Upper lobe of right lung (tissue), 1 donor: Measurements from ENCODE around the gene PTPRC. TPM values are rescaled to one million over a fixed set of nuclear protein-coding genes. Genes with fewer than 3 reads are reported as not detected.
A peak's percentile ranks its signal among the peaks of the same experiment; 100 is the strongest.

Experiments
- ATAC-seq: fragments of 200-7000 bp; cut with Tn5 transposase; one replicate; pipeline ENCODE4 v1.9.1; 2020; ENCODE audit warnings: mild to moderate bottlenecking, moderate library complexity
- DNase-seq: peaks from one replicate; pipeline ENCODE4 v3.0.0-alpha.2; 2020
- H3K27ac ChIP-seq: fragments of 200-600 bp; one replicate; pipeline ENCODE4 v1.8.0; 2022
- H3K27me3 ChIP-seq: fragments of 200-600 bp; one replicate; pipeline ENCODE4 v1.8.0; 2022; ENCODE audit warnings: mild to moderate bottlenecking
- H3K36me3 ChIP-seq: fragments of 200-600 bp; one replicate; pipeline ENCODE4 v1.8.0; 2022
- H3K4me1 ChIP-seq: fragments of 200-600 bp; one replicate; pipeline ENCODE4 v1.8.0; 2022
- H3K4me3 ChIP-seq: fragments of 200-600 bp; one replicate; pipeline ENCODE4 v1.8.0; 2022; ENCODE audit warnings: mild to moderate bottlenecking
- H3K9me3 ChIP-seq: fragments of 200-600 bp; one replicate; pipeline ENCODE4 v1.8.0; 2022
- intact Hi-C: fragments of 100-400 bp; cut with DNase I; formaldehyde crosslinking; loops from one replicate; pipeline ENCODE4 v1.11.0; 2022
- total RNA-seq: library from RNA; stranded (reverse); fragmentation: NEBNext Ultra II Directional; extraction: Animal tissue kit (Norgen Biotek cat#: 25700); gene quantifications from one replicate; pipeline ENCODE4 v1.2.1, GENCODE V29; 2021
- TF ChIP-seq, protein P1 (sequence below): fragments of 200-600 bp; IDR thresholded peaks from one replicate; pipeline ENCODE4 v1.8.0; 2022; ENCODE audit warnings: antibody characterized with exemption
- donor health status: DM: no; HTN: yes; CAD: no; lungs with severe emphysema.

PTPRC gene
- total RNA-seq, 1 donor from 2014 or later, result 127 TPM

DNA sequence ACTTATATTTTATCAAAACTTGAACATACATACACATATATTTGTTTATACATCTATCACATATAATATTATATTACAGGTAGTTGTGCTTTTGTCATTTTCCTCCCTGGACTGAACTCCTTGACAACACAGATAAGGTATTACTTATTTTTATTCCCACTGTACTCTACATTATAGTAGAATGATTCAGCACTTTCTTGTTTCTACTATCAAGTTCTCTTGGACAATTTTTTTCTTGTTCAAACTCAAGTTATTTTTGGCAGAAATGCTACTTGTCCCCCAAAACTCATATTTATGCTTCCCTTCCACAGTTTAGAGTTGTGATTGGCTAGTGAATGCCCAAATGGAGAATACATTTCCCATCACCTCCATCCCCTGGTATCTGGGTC lies 10.8 kb upstream of the PTPRC start:
- Histone ChIP-seq H3K9me3 (no peaks in the 10 kb centered on the region), H3K27ac (no peak overlapping the region), H3K4me1 (no peaks in the 10 kb centered on the region), H3K27me3 (no peaks in the 10 kb centered on the region), H3K36me3 (no peaks in the 10 kb centered on the region), H3K4me3 (no peak overlapping the region)
- TF ChIP-seq, protein P1, sequence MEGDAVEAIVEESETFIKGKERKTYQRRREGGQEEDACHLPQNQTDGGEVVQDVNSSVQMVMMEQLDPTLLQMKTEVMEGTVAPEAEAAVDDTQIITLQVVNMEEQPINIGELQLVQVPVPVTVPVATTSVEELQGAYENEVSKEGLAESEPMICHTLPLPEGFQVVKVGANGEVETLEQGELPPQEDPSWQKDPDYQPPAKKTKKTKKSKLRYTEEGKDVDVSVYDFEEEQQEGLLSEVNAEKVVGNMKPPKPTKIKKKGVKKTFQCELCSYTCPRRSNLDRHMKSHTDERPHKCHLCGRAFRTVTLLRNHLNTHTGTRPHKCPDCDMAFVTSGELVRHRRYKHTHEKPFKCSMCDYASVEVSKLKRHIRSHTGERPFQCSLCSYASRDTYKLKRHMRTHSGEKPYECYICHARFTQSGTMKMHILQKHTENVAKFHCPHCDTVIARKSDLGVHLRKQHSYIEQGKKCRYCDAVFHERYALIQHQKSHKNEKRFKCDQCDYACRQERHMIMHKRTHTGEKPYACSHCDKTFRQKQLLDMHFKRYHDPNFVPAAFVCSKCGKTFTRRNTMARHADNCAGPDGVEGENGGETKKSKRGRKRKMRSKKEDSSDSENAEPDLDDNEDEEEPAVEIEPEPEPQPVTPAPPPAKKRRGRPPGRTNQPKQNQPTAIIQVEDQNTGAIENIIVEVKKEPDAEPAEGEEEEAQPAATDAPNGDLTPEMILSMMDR, result no peak
- ATAC-seq (no peak), DNase-seq (no peak)
- intact Hi-C loops, result no loop called here

DNA sequence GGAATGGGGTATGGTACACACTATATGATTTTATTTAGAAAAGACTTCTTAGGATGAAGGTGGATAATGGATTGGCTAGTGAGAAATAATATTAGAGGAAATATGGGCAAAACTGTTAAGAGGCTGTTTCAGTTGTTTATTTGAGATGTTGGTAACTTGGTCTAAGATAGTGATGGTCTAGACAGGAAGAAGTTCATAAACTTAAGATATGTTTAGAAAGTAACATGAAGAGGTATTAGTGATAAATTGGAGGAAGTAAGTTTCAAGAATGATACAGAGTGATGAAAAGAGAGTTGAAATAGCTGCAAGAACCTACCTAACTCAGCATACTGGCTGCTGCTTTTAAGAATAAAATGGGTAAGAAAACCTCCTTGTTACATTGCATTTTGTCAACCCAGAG lies 9.2 kb upstream of the PTPRC start:
- Histone ChIP-seq H3K36me3 (no peaks in the 10 kb centered on the region), H3K27ac (no peak overlapping the region), H3K4me1 (no peaks in the 10 kb centered on the region), H3K27me3 (no peaks in the 10 kb centered on the region), H3K4me3 (no peak overlapping the region), H3K9me3 (no peaks in the 10 kb centered on the region)
- intact Hi-C loops, result no loop called here
- no peak for ATAC-seq
- TF ChIP-seq, protein P1, result no peak
- no peak for DNase-seq

DNA sequence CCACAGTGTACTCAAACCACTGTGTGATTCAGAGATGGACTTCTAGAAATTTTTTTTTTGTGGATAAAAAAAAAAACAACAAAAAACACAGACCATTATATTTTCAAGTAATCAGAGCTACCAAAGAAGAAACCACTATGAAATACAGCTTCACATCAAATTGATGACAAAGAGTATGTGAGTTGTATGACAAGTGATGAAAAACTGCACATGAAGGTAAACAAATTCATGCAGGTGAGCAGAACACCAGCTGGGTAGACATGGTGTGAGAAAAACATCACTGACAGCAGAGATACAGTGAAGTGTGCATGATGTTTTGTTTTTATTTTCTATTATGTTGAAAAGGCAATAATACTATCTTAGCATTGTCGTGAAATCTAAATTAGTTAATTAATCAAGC lies 8.0 kb upstream of the PTPRC start:
- H3K36me3 ChIP-seq, result no peaks in the 10 kb centered on the region
- no peaks in the 10 kb centered on the region for H3K27me3 ChIP-seq
- DNase-seq (no peak), ATAC-seq (no peak)
- no peaks in the 10 kb centered on the region for H3K4me1 ChIP-seq
- H3K4me3 ChIP-seq, result no peak overlapping the region
- intact Hi-C loops, result no loop called here
- TF ChIP-seq, protein P1, result no peak
- H3K27ac ChIP-seq, result no peak overlapping the region
- no peaks in the 10 kb centered on the region for H3K9me3 ChIP-seq

DNA sequence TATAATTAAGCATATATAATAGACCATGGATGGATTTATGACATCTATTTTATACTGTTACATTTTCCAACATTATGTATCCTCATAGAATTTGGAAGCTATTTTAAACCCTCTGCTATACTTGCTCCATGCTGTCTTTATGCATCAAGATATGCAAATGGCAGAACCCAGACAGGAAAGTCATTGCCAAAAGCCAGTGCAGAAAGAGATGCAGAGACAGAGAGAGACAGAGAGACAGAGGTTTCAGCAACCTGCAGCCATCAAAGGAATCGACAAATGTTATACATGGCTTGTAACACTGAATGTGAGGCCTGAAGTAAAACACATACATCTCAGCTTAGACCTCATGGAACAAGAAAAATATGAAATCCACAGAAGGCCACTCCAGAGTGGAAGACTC lies 7.5 kb upstream of the PTPRC start:
- TF ChIP-seq, protein P1, result no peak
- H3K9me3 ChIP-seq, result no peaks in the 10 kb centered on the region
- no peak overlapping the region for H3K4me3 ChIP-seq
- intact Hi-C loops, result no loop called here
- H3K36me3 ChIP-seq, result no peaks in the 10 kb centered on the region
- no peak for DNase-seq
- H3K4me1 ChIP-seq, result no peaks in the 10 kb centered on the region
- ATAC-seq, result no peak
- H3K27me3 ChIP-seq, result no peaks in the 10 kb centered on the region
- no peak overlapping the region for H3K27ac ChIP-seq

DNA sequence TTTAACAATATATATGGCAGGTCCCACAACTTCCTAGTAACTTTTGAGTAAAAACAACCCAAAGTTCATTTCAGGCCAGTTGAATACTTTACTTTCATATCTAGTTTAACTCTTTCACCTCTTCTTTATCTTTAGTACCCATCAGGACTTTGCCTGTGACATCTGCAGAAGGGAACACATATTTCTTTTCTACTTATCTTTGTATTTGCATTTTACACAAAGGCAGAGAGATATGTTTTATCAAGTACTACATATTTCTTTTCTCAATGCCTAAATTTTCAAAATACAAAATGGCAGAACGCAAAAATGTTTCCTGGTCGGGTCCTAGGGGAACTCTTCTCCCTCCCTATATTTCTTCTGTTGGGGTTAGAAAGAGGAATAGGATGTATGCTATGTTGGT lies 6.8 kb upstream of the PTPRC start:
- H3K27ac ChIP-seq, result no peak overlapping the region
- no peaks in the 10 kb centered on the region for H3K4me1 ChIP-seq

DNA sequence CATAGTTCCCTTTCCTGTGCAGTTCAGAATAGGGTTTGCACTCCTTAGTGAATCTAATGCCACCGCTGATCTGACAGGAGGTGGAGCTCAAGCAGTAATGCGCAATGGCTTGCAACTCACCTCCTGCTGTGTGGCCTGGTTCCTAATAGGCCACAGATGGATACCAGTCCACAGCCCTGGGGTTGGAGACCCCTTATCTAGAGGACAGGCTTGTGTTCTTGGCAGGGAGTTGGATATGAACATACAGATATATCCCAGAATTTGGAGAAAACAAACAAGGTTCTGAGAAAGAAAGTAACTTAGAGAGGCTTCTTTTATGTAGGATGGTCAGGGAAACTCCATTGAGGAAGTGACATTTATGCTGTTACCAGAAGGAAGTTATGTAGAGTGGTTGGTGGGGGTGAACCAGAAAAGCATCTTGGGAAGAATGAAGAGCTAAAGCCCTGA lies 5.1 kb upstream of the PTPRC start:
- ATAC-seq (peak; percentile 63), DNase-seq (no peak)
- Histone ChIP-seq H3K36me3 (no peaks in the 10 kb centered on the region), H3K9me3 (no peaks in the 10 kb centered on the region), H3K4me3 (no peak overlapping the region), H3K27me3 (no peaks in the 10 kb centered on the region), H3K4me1 (no peaks in the 10 kb centered on the region), H3K27ac (no peak overlapping the region)
- intact Hi-C loops, result no loop called here
- TF ChIP-seq, protein P1, result no peak

More for the DNA sequence above, 6.8 kb upstream of the PTPRC start:
- DNase-seq (no peak), ATAC-seq (no peak)
- no peaks in the 10 kb centered on the region for H3K9me3 ChIP-seq
- no peaks in the 10 kb centered on the region for H3K27me3 ChIP-seq
- intact Hi-C loops, result no loop called here
- no peak overlapping the region for H3K4me3 ChIP-seq
- TF ChIP-seq, protein P1, result no peak
- no peaks in the 10 kb centered on the region for H3K36me3 ChIP-seq
